ENCODE measurements around the gene AIG1.
"Not testable (repeated sequence)": the region's sequence is repeated elsewhere in the genome, so short reads cannot be mapped to it uniquely, and the experiment has no call there.

Gene AIG1

GRCh38 chr6:143290206-143290605 is 229.5 kb downstream of the AIG1 start:
- DNase-seq, result no peak

- no peak for DNase-seq
Measured at GRCh38 chr6:143293523-143293922, 232.8 kb downstream of the AIG1 start.

- no peak for DNase-seq
Measured at GRCh38 chr6:143294265-143294860, 233.7 kb downstream of the AIG1 start.

GRCh38 chr6:143295932-143296331 is 235.2 kb downstream of the AIG1 start:
- no peak for DNase-seq

GRCh38 chr6:143298071-143298470 is 237.4 kb downstream of the AIG1 start:
- no peak for DNase-seq

GRCh38 chr6:143299253-143300166 is 238.8 kb downstream of the AIG1 start:
- no peak for DNase-seq

GRCh38 chr6:143301188-143301587 is 240.5 kb downstream of the AIG1 start:
- no peak for DNase-seq

GRCh38 chr6:143307760-143308159 is 247.1 kb downstream of the AIG1 start:
- DNase-seq, result not testable (repeated sequence)

- DNase-seq, result no peak
Measured at GRCh38 chr6:143313163-143313562, 252.5 kb downstream of the AIG1 start.

- no peak for DNase-seq
Measured at GRCh38 chr6:143321491-143322086, 260.9 kb downstream of the AIG1 start.

- DNase-seq, result no peak
Measured at GRCh38 chr6:143322386-143322785, 261.7 kb downstream of the AIG1 start.

GRCh38 chr6:143323729-143324470 is 263.2 kb downstream of the AIG1 start:
- DNase-seq, result no peak

GRCh38 chr6:143325379-143326140 is 264.9 kb downstream of the AIG1 start:
- DNase-seq, result no peak

- no peak for DNase-seq
Measured at GRCh38 chr6:143328876-143329275, 268.2 kb downstream of the AIG1 start.

GRCh38 chr6:143329323-143329722 is 268.6 kb downstream of the AIG1 start:
- DNase-seq, result no peak

GRCh38 chr6:143331362-143331761 is 270.7 kb downstream of the AIG1 start:
- no peak for DNase-seq

- DNase-seq, result no peak
Measured at GRCh38 chr6:143332153-143332845, 271.6 kb downstream of the AIG1 start.

- DNase-seq, result no peak
Measured at GRCh38 chr6:143333081-143333480, 272.4 kb downstream of the AIG1 start.

GRCh38 chr6:143333749-143334520 is 273.2 kb downstream of the AIG1 start:
- DNase-seq, result peak in 1 of 2 donors; percentile 13

- DNase-seq, result no peak
Measured at GRCh38 chr6:143335865-143336264, 275.2 kb downstream of the AIG1 start.

Data from stimulated activated CD4-positive, alpha-beta T cell treated with anti-CD3 and anti-CD28 coated beads, Interleukin-2, amount 100 ng/mL, for 24 hours (primary cell).